Epithelial cell of proximal tubule (primary cell): ENCODE results near the gene PCNT. TPM values are rescaled to one million over a fixed set of nuclear protein-coding genes. Genes with fewer than 3 reads are reported as not detected.

Experiments
- DNase-seq: peaks from one replicate; pipeline ENCODE4 v3.0.0-alpha.2; 2011; ENCODE audit warnings: low read depth
- H3K4me3 ChIP-seq: 2 replicates; pipeline ENCODE4 v1.5.1; 2011; ENCODE audit warnings: low read depth, mild to moderate bottlenecking, low read length
- CTCF ChIP-seq: conservative IDR thresholded peaks from 2 replicates; pipeline ENCODE4 v1.5.1; 2012; ENCODE audit warnings: low read depth, mild to moderate bottlenecking, low read length
- total RNA-seq: library from RNA; depleted of rRNA; stranded (reverse); fragments of >200 nt; gene quantifications from 2 replicates; pipeline ENCODE4 v1.2.3, GENCODE V29; 2015

Gene PCNT
- total RNA-seq, 1 donor from 2014 or later = 18.7 TPM

- TF ChIP-seq CTCF = no peak
- no peak overlapping the region for H3K4me3 ChIP-seq
- no peak for DNase-seq
Observed at GRCh38 chr21:46316708-46317324, 7.1 kb upstream of the PCNT start.

- DNase-seq = no peak
- no peak for TF ChIP-seq CTCF
- no peak overlapping the region for H3K4me3 ChIP-seq
Observed at GRCh38 chr21:46317710-46318463, 6.1 kb upstream of the PCNT start.

- TF ChIP-seq CTCF = no peak
- H3K4me3 ChIP-seq = no peak overlapping the region
- no peak for DNase-seq
Observed at GRCh38 chr21:46318464-46318845, 5.5 kb upstream of the PCNT start.

GRCh38 chr21:46319186-46319585 lies 4.8 kb upstream of the PCNT start:
- no peak for TF ChIP-seq CTCF
- no peak for DNase-seq
- H3K4me3 ChIP-seq = no peak overlapping the region

GRCh38 chr21:46320331-46320801 lies 3.6 kb upstream of the PCNT start:
- no peak overlapping the region for H3K4me3 ChIP-seq
- TF ChIP-seq CTCF = no peak
- DNase-seq = no peak

- H3K4me3 ChIP-seq = peak overlapping the region; percentile 100
- no peak for TF ChIP-seq CTCF
- no peak for DNase-seq
Observed at GRCh38 chr21:46322351-46323226, 1.4 kb upstream of the PCNT start.
